Cardiac fibroblast (primary cell): ENCODE measurements around the gene ZAR1L.

ENCODE experiments used
- DNase-seq, 2 donors: peaks; one replicate each; pipeline versions ENCODE4 v3.0.0 to v3.0.0-alpha.2; 2010; ENCODE audit warnings: low read depth in 2 of 2
- H3K4me3 ChIP-seq, 2 donors: replicated peaks in 1 of 2; 1 replicate in 1 of 2; 2 replicates in 1 of 2; pipeline ENCODE4 v1.5.1; 2011; ENCODE audit warnings: low read depth in 2 of 2, low read length in 2 of 2, mild to moderate bottlenecking in 2 of 2, moderate library complexity in 1 of 2
- CTCF ChIP-seq: IDR thresholded peaks from one replicate; pipeline ENCODE4 v1.5.1; 2011; ENCODE audit warnings: low read depth, mild to moderate bottlenecking, low read length, inconsistent platforms

The ZAR1L gene

GRCh38 chr13:32314271-32315237 lies 609 bp downstream of the ZAR1L start:
- TF ChIP-seq CTCF = no peak
- peak overlapping the region; percentile 90 to 94 for H3K4me3 ChIP-seq
- DNase-seq = peak; percentile 57 to 68

GRCh38 chr13:32311188-32311897 lies 3.8 kb downstream of the ZAR1L start:
- DNase-seq = no peak
- TF ChIP-seq CTCF = no peak
- no peak overlapping the region for H3K4me3 ChIP-seq

- TF ChIP-seq CTCF = peak; percentile 71
- peak; percentile 82 for DNase-seq
- H3K4me3 ChIP-seq = no peak overlapping the region
Measured at GRCh38 chr13:32310134-32310706, 4.9 kb downstream of the ZAR1L start.

DNA sequence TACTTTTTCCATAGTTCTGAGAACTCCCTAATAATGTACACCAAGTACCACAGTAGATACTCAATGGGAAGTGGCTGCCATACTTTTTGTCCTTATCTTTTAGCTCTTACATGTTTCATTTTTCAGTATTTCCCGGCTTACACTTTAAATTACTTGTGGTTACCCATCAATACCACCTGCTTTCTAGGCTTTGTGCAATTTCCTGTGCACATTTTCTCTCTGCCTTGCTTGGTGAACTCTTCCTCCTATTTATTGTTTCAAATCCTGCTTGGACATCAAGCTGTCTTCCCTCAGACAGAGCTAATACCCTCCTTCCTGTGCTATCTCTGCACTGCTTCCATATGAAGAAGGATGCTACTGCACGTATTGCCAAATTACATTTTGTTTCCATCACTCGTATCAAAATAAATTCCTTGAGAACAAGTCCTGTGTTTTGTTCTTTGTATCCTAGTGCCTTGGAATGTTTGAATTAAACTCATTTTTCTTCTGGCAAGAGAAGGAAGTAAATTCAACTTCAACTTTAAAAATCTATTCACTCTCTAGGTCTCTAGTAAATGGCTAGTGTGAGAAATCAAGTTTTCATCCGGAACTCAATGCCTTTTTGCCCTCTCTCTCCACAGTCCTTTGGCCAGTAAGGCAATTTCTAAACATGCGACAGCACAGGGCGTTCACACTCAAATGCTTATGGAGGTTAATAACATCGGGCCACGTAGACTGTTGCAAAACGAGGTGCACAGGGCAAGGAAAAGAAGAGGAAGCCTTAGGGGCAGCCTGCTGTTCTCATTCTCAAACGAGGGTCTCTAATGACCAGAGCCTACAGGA lies 5.6 kb downstream of the ZAR1L start:
- DNase-seq = peak; percentile 5 to 8
- no peak for TF ChIP-seq CTCF
- no peak overlapping the region for H3K4me3 ChIP-seq

- H3K4me3 ChIP-seq = no peak overlapping the region
- no peak for TF ChIP-seq CTCF
- no peak for DNase-seq
Measured at GRCh38 chr13:32305646-32306045, 9.5 kb downstream of the ZAR1L start.

GRCh38 chr13:32302461-32302860 lies 12.7 kb downstream of the ZAR1L start:
- no peak for DNase-seq
- no peak for TF ChIP-seq CTCF
- no peak overlapping the region for H3K4me3 ChIP-seq
